ENCODE data around the gene PLXNB3. TPM values are rescaled to one million over a fixed set of nuclear protein-coding genes. Genes with fewer than 3 reads are reported as not detected.

Gene PLXNB3
- total and polyA plus RNA-seq, 2 of the 13 experiments (the other 11 are each of a cell fraction or from before 2014, with no cell fraction given) = 3.0 to 6.9 TPM

DNA sequence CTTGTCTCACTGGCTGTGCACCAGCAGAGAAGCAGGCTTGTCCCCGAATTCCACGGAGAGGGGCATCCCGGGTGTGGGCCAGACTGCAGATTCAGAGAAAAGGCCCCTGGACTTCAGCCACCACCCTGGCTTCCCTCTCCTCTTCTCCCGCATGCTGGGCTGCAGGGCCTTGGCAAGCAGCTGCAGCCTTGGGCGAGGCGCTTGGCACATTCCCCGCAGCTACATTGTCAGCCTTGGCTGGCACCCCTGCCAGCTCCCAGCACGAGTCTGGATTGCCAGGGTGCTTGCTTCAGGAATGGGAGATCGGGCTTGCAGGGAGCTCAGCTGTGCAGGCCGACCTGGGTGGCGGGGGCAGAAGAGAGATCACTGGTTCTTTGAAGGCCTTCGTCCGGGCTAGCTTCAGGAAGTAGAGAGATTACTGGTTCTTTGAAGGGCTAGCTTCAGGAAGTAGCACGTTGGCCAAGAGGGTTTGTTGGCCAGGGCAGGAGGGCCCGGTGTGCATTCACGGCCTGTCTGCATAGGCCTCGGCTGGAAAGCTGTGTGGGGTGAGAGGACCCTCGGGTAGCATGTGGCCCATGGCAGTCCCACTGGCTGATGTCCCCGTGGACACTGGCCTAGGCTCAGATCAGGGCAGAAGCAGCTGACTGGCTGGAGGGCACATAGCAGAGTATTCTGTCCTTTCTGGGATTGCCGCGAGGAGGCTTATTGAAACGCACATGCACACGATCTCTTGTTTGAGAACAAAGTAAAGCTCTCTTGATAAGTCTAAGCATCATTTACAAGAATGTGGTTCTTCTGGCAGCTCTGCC is 36.7 kb upstream of the PLXNB3 start (continued):
- TF ChIP-seq FUBP1 (CRISPR knock-in tag; IDR thresholded peaks at IDR 0.05; ENCODE audit: borderline replicate concordance) (no peak), EED (CRISPR knock-in tag; IDR thresholded peaks at IDR 0.05) (no peak), NFE2L1 (CRISPR knock-in tag; IDR thresholded peaks at IDR 0.05; ENCODE audit: borderline replicate concordance) (no peak), ZNF317 (CRISPR knock-in tag; IDR thresholded peaks at IDR 0.05) (no peak), DBP (CRISPR knock-in tag; IDR thresholded peaks at IDR 0.05; ENCODE audit: not compliant biosample characterization) (no peak), CC2D1A (CRISPR knock-in tag; IDR thresholded peaks at IDR 0.05) (no peak), ZNF431 (CRISPR knock-in tag; IDR thresholded peaks at IDR 0.05; ENCODE audit: borderline replicate concordance, low read depth) (no peak), SOX5 (CRISPR knock-in tag; IDR thresholded peaks at IDR 0.05; ENCODE audit: borderline replicate concordance) (no peak), AGO2 (optimal IDR thresholded peaks at IDR 0.05; ENCODE audit: low read depth, low read length) (peak; percentile 44), CERS6 (CRISPR knock-in tag; IDR thresholded peaks at IDR 0.05) (no peak), ZNF768 (CRISPR knock-in tag; IDR thresholded peaks at IDR 0.05) (no peak), ZNF652 (CRISPR knock-in tag; IDR thresholded peaks at IDR 0.05; ENCODE audit: borderline replicate concordance, low read depth) (no peak), TGIF2 (CRISPR knock-in tag; IDR thresholded peaks at IDR 0.05) (no peak), ZNF282 (IDR thresholded peaks at IDR 0.05; ENCODE audit: partially characterized antibody) (no peak), AGO1 (IDR thresholded peaks at IDR 0.05; ENCODE audit: low read depth, low read length, poor library complexity, severe bottlenecking) (no peak), RAD21 (CRISPR knock-in tag; IDR thresholded peaks at IDR 0.05) (no peak)
- TF ChIP-seq, protein P1, sequence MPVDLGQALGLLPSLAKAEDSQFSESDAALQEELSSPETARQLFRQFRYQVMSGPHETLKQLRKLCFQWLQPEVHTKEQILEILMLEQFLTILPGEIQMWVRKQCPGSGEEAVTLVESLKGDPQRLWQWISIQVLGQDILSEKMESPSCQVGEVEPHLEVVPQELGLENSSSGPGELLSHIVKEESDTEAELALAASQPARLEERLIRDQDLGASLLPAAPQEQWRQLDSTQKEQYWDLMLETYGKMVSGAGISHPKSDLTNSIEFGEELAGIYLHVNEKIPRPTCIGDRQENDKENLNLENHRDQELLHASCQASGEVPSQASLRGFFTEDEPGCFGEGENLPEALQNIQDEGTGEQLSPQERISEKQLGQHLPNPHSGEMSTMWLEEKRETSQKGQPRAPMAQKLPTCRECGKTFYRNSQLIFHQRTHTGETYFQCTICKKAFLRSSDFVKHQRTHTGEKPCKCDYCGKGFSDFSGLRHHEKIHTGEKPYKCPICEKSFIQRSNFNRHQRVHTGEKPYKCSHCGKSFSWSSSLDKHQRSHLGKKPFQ (CRISPR knock-in tag; IDR thresholded peaks at IDR 0.05; ENCODE audit: insufficient replicate concordance) = peak; percentile 30
- TF ChIP-seq, protein P2, sequence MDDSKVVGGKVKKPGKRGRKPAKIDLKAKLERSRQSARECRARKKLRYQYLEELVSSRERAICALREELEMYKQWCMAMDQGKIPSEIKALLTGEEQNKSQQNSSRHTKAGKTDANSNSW (CRISPR knock-in tag; IDR thresholded peaks at IDR 0.05; ENCODE audit: borderline replicate concordance) = no peak
- TF ChIP-seq, protein P3, sequence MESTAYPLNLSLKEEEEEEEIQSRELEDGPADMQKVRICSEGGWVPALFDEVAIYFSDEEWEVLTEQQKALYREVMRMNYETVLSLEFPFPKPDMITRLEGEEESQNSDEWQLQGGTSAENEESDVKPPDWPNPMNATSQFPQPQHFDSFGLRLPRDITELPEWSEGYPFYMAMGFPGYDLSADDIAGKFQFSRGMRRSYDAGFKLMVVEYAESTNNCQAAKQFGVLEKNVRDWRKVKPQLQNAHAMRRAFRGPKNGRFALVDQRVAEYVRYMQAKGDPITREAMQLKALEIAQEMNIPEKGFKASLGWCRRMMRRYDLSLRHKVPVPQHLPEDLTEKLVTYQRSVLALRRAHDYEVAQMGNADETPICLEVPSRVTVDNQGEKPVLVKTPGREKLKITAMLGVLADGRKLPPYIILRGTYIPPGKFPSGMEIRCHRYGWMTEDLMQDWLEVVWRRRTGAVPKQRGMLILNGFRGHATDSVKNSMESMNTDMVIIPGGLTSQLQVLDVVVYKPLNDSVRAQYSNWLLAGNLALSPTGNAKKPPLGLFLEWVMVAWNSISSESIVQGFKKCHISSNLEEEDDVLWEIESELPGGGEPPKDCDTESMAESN (CRISPR knock-in tag; conservative IDR thresholded peaks at IDR 0.05) = no peak
- TF ChIP-seq, protein P4, sequence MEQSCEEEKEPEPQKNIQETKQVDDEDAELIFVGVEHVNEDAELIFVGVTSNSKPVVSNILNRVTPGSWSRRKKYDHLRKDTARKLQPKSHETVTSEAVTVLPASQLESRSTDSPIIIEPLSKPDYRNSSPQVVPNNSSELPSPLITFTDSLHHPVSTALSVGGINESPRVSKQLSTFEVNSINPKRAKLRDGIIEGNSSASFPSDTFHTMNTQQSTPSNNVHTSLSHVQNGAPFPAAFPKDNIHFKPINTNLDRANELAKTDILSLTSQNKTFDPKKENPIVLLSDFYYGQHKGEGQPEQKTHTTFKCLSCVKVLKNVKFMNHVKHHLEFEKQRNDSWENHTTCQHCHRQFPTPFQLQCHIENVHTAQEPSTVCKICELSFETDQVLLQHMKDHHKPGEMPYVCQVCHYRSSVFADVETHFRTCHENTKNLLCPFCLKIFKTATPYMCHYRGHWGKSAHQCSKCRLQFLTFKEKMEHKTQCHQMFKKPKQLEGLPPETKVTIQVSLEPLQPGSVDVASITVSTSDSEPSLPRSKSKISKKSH (CRISPR knock-in tag; IDR thresholded peaks at IDR 0.05; ENCODE audit: borderline replicate concordance) = no peak

All from HepG2 (cell line).